Panc1 (cell line): ENCODE results near the gene AUNIP. TPM values are rescaled to one million over a fixed set of nuclear protein-coding genes. Genes with fewer than 3 reads are reported as not detected.

Experiments used
- ATAC-seq: fragments of 200-7000 bp; cut with Tn5 transposase; 2 replicates; pipeline ENCODE4 v1.9.1; 2020; ENCODE audit warnings: mild to moderate bottlenecking, moderate library complexity
- BruUV-seq: library from RNA; stranded (reverse); fragments of 400-500 nt; replicated peaks from 2 replicates; lab custom pipeline; 2021; lab: Mats Ljungman, UMichigan
- CTCF ChIA-PET: fragments of 300-600 bp; sonication (Branson Sonifier 250); formaldehyde crosslinking; loops from one replicate; lab custom pipeline; 2022; ENCODE audit warnings: antibody characterized with exemption; lab: Charles Lee
- POLR2A ChIA-PET: fragments of 300-600 bp; sonication (Branson Sonifier 250); formaldehyde crosslinking; loops from one replicate; lab custom pipeline; 2022; ENCODE audit warnings: antibody characterized with exemption; lab: Charles Lee
- DNase-seq: peaks from one replicate; pipeline ENCODE4 v3.0.0-alpha.2; 2010; ENCODE audit warnings: low read depth, low spot score
- H3K27ac ChIP-seq: 2 replicates; pipeline ENCODE4 v1.5.1; 2011; ENCODE audit warnings: mild to moderate bottlenecking, low read length, inconsistent platforms
- H3K27me3 ChIP-seq: fragments of 200-500 bp; sonication (Bioruptor generic); 2 replicates; pipeline ENCODE4 v1.6.0; 2014; ENCODE audit warnings: low read length, inconsistent platforms; ENCODE audit not compliant: control insufficient read depth, insufficient read depth
- H3K36me3 ChIP-seq: fragments of 200-500 bp; sonication (Bioruptor generic); 2 replicates; pipeline ENCODE4 v1.5.1; 2014; ENCODE audit warnings: inconsistent platforms, mild to moderate bottlenecking, low read length, moderate library complexity; ENCODE audit not compliant: control insufficient read depth, insufficient read depth
- H3K4me1 ChIP-seq: 2 replicates; pipeline ENCODE4 v1.5.1; 2011; ENCODE audit warnings: inconsistent platforms, mild to moderate bottlenecking, low read length, moderate library complexity; ENCODE audit not compliant: control insufficient read depth, insufficient read depth
- H3K4me3 ChIP-seq, 2 experiments: 2 replicates each; pipeline ENCODE4 v1.5.1; 2011 to 2012; ENCODE audit warnings: low read depth in 2 of 2, low read length in 2 of 2, mild to moderate bottlenecking in 2 of 2, inconsistent platforms in 1 of 2, moderate library complexity in 1 of 2
- H3K9me3 ChIP-seq: fragments of 200-500 bp; sonication (Bioruptor generic); 2 replicates; pipeline ENCODE4 v1.5.1; 2014; ENCODE audit warnings: low read depth, mild to moderate bottlenecking, inconsistent platforms, low read length, moderate library complexity; ENCODE audit not compliant: control insufficient read depth, insufficient read depth
- CTCF ChIP-seq: fragments of 450-650 bp; IDR thresholded peaks from 2 replicates; pipeline ENCODE4 v1.5.1; 2017; ENCODE audit warnings: mild to moderate bottlenecking
- POLR2AphosphoS5 ChIP-seq: IDR thresholded peaks from 2 replicates; pipeline ENCODE4 v1.6.1; 2012; ENCODE audit warnings: mild to moderate bottlenecking, low read depth, low read length, moderate library complexity
- SIN3A ChIP-seq: IDR thresholded peaks from 2 replicates; pipeline ENCODE4 v1.6.1; 2012; ENCODE audit warnings: low read depth, mild to moderate bottlenecking, low read length, moderate library complexity, borderline replicate concordance; ENCODE audit not compliant: insufficient read depth
- TCF7L2 ChIP-seq: IDR thresholded peaks from 2 replicates; pipeline ENCODE4 v1.6.1; 2011; ENCODE audit warnings: mild to moderate bottlenecking, low read depth, low read length, inconsistent platforms
- in situ Hi-C: cut with HindIII; loops from 2 replicates; pipeline ENCODE4 v1.10.0; 2016; ENCODE audit warnings: low sequenced_read_pairs, low pct_unique_long_range_greater_than_20kb
- intact Hi-C: fragments of 100-400 bp; cut with micrococcal nuclease; formaldehyde crosslinking; loops from one replicate; pipeline ENCODE4 v1.10.0; 2022; ENCODE audit not compliant: unreplicated experiment
- total RNA-seq: library from RNA; stranded (reverse); gene quantifications from one replicate; pipeline ENCODE4 v1.2.1, GENCODE V29; 2021; ENCODE audit not compliant: unreplicated experiment
- TF ChIP-seq, protein P1 (sequence below), 2 experiments: IDR thresholded peaks; 2 replicates each; pipeline ENCODE4 v1.6.1; 2011 to 2012; ENCODE audit warnings: low read depth in 2 of 2, control low read depth in 1 of 2, low read length in 1 of 2, mild to moderate bottlenecking in 1 of 2, moderate library complexity in 1 of 2; ENCODE audit not compliant: insufficient read depth in 1 of 2

AUNIP gene
- total RNA-seq, 1 experiment from 2014 or later = 12.2 TPM

- ChIA-PET CTCF (no interaction called here), POLR2A (no interaction called here)
- intact Hi-C loops (no loop called here), in situ Hi-C loops (no loop called here)
- BruUV-seq = no TSS peak
- Histone ChIP-seq H3K9me3 (no peaks in the 10 kb centered on the region), H3K27ac (no peak overlapping the region), H3K4me1 (no peaks in the 10 kb centered on the region), H3K36me3 (no peaks in the 10 kb centered on the region), H3K27me3 (no peaks in the 10 kb centered on the region), H3K4me3 (no peak overlapping the region)
- ATAC-seq (no peak), DNase-seq (no peak)
- TF ChIP-seq TCF7L2 (no peak), CTCF (no peak), SIN3A (no peak), POLR2AphosphoS5 (no peak)
- TF ChIP-seq, protein P1, sequence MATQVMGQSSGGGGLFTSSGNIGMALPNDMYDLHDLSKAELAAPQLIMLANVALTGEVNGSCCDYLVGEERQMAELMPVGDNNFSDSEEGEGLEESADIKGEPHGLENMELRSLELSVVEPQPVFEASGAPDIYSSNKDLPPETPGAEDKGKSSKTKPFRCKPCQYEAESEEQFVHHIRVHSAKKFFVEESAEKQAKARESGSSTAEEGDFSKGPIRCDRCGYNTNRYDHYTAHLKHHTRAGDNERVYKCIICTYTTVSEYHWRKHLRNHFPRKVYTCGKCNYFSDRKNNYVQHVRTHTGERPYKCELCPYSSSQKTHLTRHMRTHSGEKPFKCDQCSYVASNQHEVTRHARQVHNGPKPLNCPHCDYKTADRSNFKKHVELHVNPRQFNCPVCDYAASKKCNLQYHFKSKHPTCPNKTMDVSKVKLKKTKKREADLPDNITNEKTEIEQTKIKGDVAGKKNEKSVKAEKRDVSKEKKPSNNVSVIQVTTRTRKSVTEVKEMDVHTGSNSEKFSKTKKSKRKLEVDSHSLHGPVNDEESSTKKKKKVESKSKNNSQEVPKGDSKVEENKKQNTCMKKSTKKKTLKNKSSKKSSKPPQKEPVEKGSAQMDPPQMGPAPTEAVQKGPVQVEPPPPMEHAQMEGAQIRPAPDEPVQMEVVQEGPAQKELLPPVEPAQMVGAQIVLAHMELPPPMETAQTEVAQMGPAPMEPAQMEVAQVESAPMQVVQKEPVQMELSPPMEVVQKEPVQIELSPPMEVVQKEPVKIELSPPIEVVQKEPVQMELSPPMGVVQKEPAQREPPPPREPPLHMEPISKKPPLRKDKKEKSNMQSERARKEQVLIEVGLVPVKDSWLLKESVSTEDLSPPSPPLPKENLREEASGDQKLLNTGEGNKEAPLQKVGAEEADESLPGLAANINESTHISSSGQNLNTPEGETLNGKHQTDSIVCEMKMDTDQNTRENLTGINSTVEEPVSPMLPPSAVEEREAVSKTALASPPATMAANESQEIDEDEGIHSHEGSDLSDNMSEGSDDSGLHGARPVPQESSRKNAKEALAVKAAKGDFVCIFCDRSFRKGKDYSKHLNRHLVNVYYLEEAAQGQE (IDR thresholded peaks at IDR 0.05; ENCODE audit: insufficient read depth in 1 of 2, low read depth in 2 of 2, low read length in 1 of 2) = no peak
These were observed 13.6 kb downstream of the AUNIP start for GRCh38 chr1:25845664-25846063.

DNA sequence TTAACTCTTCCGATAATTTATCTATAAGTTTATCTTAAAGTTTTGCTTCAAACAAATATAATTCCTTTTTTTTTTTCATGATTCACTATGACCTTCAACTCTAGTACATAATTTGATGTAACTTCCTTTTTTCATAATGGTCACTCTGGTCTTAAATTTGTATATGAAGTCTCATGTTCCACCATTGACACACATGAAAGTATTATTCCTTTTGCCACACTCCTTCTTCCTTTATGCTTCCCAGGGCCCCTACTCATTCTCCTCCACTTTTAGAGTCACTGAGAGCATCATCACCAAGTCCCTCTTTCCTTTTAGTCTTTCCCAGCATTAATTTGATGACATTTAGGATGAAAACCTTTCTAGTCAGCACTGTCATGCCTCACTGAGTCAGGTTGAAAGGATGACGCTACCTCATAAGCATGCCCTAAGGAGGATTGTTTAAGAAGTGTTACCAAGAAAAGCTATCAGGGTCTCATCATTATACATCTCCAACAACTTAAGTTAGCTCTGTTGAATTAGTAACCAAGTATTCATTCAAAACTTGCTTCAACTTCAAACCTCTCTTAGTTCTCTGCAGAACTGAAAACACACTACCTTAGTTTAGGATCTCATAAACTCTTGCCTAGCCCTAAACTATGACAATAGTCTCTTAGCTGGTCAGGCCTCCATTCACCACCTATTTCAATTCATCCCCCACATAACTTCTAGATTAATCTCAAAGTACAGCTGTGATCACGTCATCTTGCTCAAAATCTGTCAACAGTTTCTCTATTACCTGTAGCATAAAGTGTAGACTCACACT is 14.5 kb downstream of the AUNIP start:
- ChIA-PET CTCF (interaction anchor here (0.6 kb wide), 1 partner anchor 153 kb away, joined by 4 read pairs; the partner anchor contains the start of gene PAFAH2), POLR2A (interaction anchor here (0.6 kb wide), 1 partner anchor 816 kb away, joined by 3 read pairs; no protein-coding TSS in a partner anchor)
- ATAC-seq (no peak), DNase-seq (no peak)
- Histone ChIP-seq H3K9me3 (no peaks in the 10 kb centered on the region), H3K36me3 (no peaks in the 10 kb centered on the region), H3K27me3 (no peaks in the 10 kb centered on the region), H3K4me1 (no peaks in the 10 kb centered on the region), H3K4me3 (no peak overlapping the region), H3K27ac (no peak overlapping the region)
- in situ Hi-C loops = no loop called here
- TF ChIP-seq, protein P1 (IDR thresholded peaks at IDR 0.05; ENCODE audit: insufficient read depth in 1 of 2, low read depth in 2 of 2, low read length in 1 of 2) = no peak
- TF ChIP-seq CTCF (no peak), TCF7L2 (no peak), POLR2AphosphoS5 (no peak), SIN3A (no peak)
- intact Hi-C loops = no loop called here
- BruUV-seq = no TSS peak
